ENCODE measurements around the gene LILRB4.

The LILRB4 gene

DNA sequence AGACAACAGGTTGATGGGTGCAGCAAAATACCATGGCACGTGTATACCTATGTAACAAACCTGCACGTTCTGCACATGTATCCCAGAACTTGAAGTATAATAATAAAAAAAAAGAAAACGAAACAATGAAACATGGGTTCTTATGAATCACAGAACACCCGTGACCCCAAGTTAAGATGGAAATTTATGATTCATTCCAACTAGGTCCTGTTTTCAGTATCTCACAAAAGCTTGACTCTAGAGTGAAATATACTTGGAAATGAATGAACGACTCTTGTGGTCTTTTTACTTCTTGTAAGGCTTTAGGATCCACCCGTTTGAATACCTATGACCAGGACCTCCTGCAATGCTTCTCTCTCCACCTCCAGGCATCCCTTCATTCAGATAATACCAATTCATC lies 3.5 kb upstream of the LILRB4 start:
- TF ChIP-seq, protein P1, sequence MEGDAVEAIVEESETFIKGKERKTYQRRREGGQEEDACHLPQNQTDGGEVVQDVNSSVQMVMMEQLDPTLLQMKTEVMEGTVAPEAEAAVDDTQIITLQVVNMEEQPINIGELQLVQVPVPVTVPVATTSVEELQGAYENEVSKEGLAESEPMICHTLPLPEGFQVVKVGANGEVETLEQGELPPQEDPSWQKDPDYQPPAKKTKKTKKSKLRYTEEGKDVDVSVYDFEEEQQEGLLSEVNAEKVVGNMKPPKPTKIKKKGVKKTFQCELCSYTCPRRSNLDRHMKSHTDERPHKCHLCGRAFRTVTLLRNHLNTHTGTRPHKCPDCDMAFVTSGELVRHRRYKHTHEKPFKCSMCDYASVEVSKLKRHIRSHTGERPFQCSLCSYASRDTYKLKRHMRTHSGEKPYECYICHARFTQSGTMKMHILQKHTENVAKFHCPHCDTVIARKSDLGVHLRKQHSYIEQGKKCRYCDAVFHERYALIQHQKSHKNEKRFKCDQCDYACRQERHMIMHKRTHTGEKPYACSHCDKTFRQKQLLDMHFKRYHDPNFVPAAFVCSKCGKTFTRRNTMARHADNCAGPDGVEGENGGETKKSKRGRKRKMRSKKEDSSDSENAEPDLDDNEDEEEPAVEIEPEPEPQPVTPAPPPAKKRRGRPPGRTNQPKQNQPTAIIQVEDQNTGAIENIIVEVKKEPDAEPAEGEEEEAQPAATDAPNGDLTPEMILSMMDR (conservative IDR thresholded peaks at IDR 0.05; ENCODE audit: low read depth, low read length) = no peak
- H3K4me3 ChIP-seq (ENCODE audit: low read depth, low read length) = no peak overlapping the region

DNA sequence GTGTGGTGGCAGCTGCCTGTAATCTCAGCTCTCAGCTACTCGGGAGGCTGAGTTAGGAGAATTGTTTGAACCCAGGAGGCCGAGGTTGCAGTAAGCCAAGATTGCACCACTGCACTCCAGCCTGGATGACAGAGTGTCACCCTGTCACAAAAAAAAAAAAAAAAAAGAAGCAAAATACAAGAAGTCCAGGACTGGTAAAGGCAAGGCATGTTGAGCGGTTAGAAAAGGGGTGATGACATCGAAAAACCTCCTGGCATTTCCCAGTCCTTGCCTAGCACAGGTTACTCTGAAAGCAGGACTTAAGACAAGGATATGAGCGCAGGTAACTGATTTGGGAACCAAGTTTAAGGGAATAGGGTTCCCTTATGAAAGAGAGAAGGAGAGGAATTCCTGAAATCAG lies 2.5 kb upstream of the LILRB4 start:
- DNase-seq (ENCODE audit: low read depth) = no peak
- H3K4me3 ChIP-seq (ENCODE audit: low read depth, low read length) = no peak overlapping the region
- TF ChIP-seq, protein P1 (conservative IDR thresholded peaks at IDR 0.05; ENCODE audit: low read depth, low read length) = no peak

More for the DNA sequence above, 3.5 kb upstream of the LILRB4 start:
- DNase-seq (ENCODE audit: low read depth) = no peak

DNA sequence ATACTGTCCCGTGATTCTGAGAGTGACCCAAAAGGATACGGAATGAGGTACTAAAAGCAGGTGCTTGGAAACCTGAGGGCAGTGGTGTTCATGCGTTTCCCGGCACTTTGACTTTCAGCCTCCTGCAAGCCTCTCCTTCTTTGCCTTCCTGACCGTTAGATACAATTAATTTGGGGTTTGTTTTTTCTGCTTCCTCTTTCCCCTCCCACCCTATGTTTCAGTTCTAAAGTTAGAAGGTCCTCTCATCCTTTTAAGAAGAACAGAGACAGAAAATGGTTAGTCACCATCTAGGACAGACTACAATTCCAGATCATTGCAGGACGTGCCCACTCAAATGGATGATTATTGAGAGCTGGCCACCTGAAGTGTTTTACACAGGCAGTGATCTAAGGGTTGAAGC lies 1.8 kb upstream of the LILRB4 start:
- DNase-seq (ENCODE audit: low read depth) = no peak
- H3K4me3 ChIP-seq (ENCODE audit: low read depth, low read length) = no peak overlapping the region
- TF ChIP-seq, protein P1 (conservative IDR thresholded peaks at IDR 0.05; ENCODE audit: low read depth, low read length) = no peak

DNA sequence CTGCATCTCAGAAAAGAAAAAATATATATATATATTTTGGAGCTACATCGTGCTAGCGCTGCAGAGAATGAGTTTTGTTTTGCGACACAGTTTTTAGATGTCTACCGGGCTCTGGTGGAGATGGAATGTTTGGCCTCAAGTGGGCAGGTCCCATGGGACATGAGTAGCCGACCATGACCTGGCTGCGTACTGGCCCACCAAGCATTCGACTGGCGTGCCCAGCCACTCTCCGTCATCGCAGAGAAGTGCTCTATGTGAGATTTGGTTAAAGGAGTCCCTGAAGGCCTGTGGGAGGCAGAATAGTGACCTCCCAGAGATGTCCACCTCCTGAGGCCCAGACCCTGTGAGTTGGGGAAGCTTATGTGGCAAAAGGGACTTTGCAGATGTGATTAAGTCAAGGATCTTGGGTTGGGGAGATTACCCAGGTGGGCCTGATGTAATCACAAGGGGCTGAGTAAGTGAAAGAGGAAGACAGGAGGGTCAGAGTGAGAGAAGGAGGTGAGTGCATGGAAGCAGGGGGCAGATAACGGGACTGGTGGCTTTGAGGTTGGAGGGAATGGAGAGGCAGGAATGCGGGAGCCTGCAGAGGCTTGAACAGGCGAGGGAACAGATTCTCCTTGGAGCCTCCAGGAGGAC lies 821 bp upstream of the LILRB4 start:
- H3K4me3 ChIP-seq (ENCODE audit: low read depth, low read length) = no peak overlapping the region
- no peak for DNase-seq (ENCODE audit: low read depth)
- TF ChIP-seq, protein P1 (conservative IDR thresholded peaks at IDR 0.05; ENCODE audit: low read depth, low read length) = no peak

DNA sequence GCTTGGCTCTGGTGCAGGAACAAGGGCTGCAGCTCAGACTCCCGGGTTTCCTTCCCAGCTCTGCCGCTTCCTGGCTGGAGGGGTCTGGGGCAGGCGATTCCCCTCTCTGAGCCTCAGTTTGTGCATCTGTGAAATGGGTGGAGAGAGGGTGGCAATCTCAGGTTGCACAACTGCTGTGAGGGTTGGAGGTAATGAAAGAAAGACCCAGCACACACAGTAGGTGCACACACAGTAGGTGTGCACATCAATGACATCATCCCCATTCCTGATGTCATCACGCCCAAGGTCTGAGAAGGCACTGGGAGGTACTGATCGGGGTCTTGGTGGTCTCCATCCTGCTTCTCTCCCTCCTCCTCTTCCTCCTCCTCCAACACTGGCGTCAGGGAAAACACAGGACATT lies 2.7 kb downstream of the LILRB4 start:
- DNase-seq (ENCODE audit: low read depth) = no peak
- H3K4me3 ChIP-seq (ENCODE audit: low read depth, low read length) = no peak overlapping the region
- TF ChIP-seq, protein P1 (conservative IDR thresholded peaks at IDR 0.05; ENCODE audit: low read depth, low read length) = no peak

DNA sequence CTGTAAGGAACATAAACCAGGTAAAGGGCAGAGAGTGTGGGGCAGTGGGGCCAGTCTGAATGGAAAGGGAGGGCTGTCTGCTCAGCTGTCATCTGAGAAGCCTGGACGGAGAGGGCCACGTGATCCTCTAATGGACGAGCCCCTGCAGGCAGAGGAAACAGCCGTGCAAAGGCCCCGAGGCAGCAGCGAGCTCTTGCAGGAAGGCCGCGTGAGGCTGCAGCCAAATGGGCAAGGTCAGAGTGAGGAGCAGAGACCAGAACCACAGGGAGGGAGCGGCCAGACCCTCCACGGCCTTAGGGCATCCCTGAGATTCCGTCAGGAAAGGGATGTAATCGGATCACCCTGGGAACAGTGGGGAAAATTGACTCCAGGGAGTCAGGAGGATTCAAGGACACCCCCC lies 4.4 kb downstream of the LILRB4 start:
- no peak for DNase-seq (ENCODE audit: low read depth)
- H3K4me3 ChIP-seq (ENCODE audit: low read depth, low read length) = no peak overlapping the region

DNA sequence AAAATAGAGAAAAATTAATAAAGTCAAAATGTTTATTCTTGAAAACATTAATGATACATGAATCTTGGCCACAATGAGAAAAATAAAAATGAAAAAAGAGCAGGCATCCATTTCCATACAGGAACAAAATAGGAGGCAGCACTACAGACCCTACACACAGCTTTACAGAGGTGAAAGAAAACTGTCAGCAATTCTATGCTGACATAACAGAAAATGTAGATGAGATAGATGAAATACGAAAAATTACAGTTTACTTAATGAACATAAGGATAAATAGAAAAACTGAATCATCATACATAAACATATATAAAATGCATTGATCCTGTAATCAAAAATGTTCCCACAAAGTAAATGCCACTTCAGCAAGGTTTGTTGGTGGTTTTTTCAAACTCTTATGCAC lies 5.6 kb downstream of the LILRB4 start:
- TF ChIP-seq, protein P1 (conservative IDR thresholded peaks at IDR 0.05; ENCODE audit: low read depth, low read length) = no peak
- DNase-seq (ENCODE audit: low read depth) = no peak
- H3K4me3 ChIP-seq (ENCODE audit: low read depth, low read length) = no peak overlapping the region

More for the DNA sequence above, 4.4 kb downstream of the LILRB4 start:
- TF ChIP-seq, protein P1 (conservative IDR thresholded peaks at IDR 0.05; ENCODE audit: low read depth, low read length) = no peak

Data from choroid plexus epithelial cell (primary cell).